GM19099 (cell line): ENCODE measurements around the gene TRAM2.

Experiments
- POLR2A ChIP-seq: IDR thresholded peaks from 3 replicates; pipeline ENCODE4 v1.6.1; 2011; ENCODE audit warnings: low read depth; ENCODE audit not compliant: insufficient read length; ENCODE audit errors: extremely low read depth

TRAM2 gene

DNA sequence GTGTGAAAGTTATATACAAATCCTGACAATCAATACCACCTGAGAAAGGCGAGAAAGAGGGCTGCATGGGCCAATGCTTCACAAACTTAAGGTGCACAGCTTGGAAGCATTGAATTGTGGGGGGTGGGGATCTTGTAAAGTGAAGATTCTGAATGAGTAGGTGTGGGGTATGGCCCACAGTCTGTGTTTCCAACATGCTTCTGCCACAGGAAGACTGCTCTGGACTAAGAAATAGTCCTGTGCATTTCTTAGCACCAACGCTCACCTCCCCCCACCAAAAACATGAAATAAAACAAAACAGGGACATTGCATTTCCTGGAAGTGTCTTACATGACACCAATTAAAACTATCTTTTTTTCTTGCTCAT, 21.9 kb upstream of the TRAM2 start:
- TF ChIP-seq POLR2A: no peak

DNA sequence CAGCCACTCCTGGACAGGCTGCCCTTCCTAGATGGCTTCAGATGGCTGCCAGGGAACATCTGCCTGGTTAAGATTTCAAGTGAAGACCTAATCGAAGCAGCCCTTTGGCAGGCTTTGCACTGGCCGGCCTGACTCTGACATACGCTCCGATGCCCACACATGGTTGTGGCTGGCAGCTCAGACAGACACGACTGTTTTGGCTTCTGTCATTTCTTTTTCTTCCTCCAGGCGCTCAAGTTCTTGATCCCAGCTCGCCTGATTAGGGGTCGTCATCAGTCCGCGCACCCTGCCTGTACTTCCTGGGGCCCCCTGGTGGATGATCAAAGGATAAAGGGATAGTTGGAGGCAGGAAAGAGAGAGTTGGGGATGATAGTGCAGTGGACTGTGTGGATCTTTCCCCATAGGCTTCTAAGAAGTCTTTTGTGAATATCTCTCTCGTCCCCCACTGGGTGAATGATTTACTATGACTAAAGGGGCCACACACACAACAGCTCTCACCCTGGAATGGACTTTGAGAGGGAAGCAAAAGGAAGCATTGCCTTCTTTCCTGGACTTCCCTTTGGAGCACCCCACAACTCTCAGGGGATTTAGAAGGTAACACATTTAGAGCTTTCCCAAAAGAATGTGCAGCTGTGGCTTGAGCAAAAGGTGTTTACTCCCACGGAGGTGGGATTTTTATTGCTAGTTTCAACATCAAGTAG, 21.4 kb upstream of the TRAM2 start:
- no peak for TF ChIP-seq POLR2A

DNA sequence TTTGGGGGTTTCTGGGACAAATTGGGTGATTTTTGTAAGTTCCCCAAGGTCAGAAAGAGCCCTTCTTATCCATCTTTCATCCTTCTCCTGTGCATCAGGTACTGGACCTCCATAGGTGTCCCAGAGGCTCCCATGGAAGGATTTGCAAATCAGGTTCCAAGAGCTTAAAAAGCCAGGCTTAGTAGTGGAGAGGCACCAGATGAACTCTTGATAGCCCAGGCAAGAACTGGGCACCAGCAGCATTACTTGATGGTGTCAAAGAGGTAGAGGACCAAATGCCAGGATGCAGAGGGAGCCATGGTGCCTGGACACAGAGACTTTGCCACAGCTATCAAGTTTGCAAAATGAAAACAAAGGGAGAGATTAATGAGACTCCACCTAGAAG, 20.9 kb upstream of the TRAM2 start:
- TF ChIP-seq POLR2A: no peak

- TF ChIP-seq POLR2A: no peak
Observed at GRCh38 chr6:52596371-52597028, 19.6 kb upstream of the TRAM2 start.

DNA sequence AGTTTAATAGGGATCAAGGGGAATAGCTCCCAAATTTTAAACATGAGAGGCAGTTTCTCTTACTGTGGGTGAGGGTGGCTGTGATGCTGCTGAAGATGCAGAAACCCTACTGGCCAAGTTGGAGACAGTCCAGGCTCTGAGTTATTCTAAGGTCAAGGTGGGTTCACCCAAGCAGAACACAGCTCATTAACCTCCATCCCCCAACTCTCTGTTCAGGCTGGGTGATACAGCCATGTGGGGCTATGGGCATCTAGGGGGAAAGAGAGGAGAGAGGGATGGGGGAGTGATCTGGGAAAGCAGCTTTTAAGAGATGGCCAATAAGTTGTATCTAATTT, 18.9 kb upstream of the TRAM2 start:
- no peak for TF ChIP-seq POLR2A

DNA sequence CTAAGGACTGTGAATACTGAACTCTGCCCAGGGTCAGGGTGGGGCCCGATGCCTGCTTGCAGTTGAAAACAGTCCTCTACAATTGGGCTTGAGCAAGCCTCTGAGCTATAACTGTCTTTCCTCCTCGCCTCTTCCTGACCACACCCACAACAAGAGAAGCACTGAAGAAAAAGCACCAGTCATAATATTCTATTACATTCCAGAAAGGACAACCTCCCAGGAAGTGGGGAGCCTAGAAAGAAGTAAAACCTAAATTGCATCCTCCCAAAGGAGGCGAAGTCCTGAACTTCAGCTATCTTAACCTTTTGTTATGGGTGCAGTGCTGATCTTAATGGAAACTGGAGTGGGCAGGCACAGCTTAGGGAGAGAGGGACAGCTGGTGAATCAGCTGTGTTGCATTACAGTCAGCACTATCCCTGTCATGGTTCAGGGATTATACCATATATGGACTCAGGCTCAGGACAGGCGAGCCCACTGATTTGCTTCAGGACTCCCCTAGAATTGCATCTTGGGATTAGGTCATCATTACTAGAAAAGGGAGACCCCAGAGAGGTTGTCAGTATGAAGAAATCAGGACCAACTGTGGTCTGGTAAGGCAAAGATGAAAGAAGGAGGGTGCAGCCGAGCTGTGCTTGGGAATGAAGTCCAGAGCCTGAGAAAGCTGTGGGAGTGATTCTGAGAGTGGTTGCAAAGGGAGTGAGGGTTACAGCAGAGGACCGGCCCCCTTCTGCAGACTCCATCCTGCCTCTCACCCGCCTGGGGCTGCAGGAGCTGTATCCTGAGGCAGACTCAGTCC, 18.3 kb upstream of the TRAM2 start:
- TF ChIP-seq POLR2A: no peak

- no peak for TF ChIP-seq POLR2A
Observed at GRCh38 chr6:52594221-52594620, 17.4 kb upstream of the TRAM2 start.

DNA sequence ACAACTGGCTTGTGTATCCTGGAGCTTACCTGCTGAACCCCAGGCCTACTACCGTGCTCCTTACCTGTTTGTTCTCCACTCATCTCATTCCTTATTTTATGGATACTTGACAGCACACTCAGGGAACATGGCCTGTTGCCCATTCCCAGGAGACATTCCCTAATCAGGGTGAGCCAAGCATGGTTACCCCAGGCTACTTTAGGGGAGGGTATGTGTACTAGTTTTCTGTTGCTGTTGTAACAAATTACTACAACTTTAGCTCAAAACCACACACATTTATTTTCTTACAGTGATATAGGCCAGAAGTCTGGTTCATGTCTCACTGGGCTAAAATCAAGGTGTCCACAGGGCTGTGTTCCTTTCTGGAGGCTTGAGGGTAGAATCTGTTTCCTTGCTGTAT, 15.0 kb upstream of the TRAM2 start:
- no peak for TF ChIP-seq POLR2A

GRCh38 chr6:52590152-52590891, 13.5 kb upstream of the TRAM2 start:
- no peak for TF ChIP-seq POLR2A

DNA sequence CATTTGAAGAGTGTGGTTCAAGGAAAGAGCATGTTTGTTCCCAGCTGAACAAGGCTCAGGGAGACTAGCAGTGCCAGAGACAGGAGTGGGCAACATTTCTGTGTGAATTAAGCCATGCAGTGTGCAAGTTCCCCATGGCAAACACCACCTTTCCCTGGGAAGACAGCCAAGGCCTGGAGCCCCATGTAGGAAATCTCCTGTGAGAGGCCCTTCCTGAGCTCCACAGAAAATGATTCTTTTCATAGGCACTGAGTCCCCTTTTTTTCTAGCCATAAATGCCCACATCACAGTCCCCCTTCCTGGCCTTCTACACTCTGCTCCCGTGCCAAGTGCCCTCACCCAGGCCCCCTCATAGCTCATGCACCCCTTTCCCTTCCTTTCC, 11.8 kb upstream of the TRAM2 start:
- no peak for TF ChIP-seq POLR2A

DNA sequence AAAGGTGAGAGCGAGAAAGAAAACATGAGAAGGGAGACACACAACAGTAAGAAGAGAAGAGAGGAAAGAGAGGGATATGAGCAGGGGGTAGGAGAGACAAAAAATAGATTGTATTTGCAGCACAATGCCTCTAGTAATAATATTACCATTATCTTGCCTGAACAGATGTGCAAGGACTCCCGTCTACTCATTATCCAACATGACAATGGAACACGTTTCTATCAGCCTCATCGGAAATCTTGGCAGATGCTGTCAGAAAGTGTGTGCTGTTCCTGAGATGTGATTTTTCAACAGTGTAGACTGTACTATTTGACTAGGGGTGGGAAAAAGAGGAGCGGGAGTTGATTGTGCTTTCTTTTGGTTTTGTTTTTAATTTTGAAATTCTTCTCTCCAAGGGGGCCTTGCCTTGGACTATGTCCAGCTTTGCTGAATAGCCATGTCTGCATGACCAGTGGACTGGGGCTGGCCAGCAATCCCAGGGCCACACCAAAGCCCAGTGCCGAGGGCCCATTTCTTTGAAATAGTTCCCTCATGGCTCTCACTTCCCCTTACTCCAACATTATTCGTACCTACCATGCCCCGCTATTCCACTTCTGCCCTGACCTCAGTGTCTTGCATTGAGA, 11.3 kb upstream of the TRAM2 start:
- no peak for TF ChIP-seq POLR2A

GRCh38 chr6:52587001-52587400, 10.1 kb upstream of the TRAM2 start:
- TF ChIP-seq POLR2A: no peak

GRCh38 chr6:52584203-52584602, 7.3 kb upstream of the TRAM2 start:
- no peak for TF ChIP-seq POLR2A

GRCh38 chr6:52582996-52583395, 6.1 kb upstream of the TRAM2 start:
- TF ChIP-seq POLR2A: no peak

DNA sequence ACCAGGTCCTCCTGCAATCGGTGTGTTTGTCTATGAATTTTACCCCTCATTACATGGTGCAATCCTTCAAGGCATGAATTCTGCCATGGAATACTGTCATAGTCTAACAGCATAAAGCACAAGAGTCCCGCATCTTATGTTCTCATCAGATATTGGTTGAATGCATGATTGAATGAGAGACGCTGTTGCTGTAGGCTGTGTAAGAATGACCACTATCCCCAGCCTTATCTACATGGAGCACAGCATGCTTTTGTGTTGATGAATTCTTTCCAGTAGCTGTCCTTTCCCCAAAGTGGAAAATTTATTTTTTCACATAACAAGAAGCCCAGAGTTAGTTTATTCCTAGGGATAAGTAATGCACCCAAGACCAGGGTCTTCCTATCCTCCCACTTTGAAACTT, 5.6 kb upstream of the TRAM2 start:
- no peak for TF ChIP-seq POLR2A
